AG09309 (cell line): ENCODE data around the gene AHCYL1.

ENCODE experiments used
- DNase-seq: peaks from one replicate; pipeline ENCODE4 v3.0.0-alpha.2; 2010; ENCODE audit warnings: low read depth
- H3K4me3 ChIP-seq: 2 replicates; pipeline ENCODE4 v1.5.1; 2011; ENCODE audit warnings: mild to moderate bottlenecking, low read depth, low read length, moderate library complexity; ENCODE audit not compliant: control insufficient read depth
- CTCF ChIP-seq: IDR thresholded peaks from 2 replicates; pipeline ENCODE4 v1.5.1; 2011; ENCODE audit warnings: mild to moderate bottlenecking, low read depth, low read length, inconsistent platforms; ENCODE audit not compliant: insufficient read depth, control insufficient read depth; ENCODE audit errors: missing control alignments

Gene AHCYL1

GRCh38 chr1:109959632-109959973 is 25.0 kb upstream of the AHCYL1 start:
- no peak for TF ChIP-seq CTCF
- H3K4me3 ChIP-seq = no peak overlapping the region
- DNase-seq = no peak

- H3K4me3 ChIP-seq = no peak overlapping the region
- peak; percentile 39 for DNase-seq
- no peak for TF ChIP-seq CTCF
Measured at GRCh38 chr1:109959974-109960744, 24.4 kb upstream of the AHCYL1 start.

GRCh38 chr1:109960745-109961094 is 23.8 kb upstream of the AHCYL1 start:
- H3K4me3 ChIP-seq = no peak overlapping the region
- no peak for DNase-seq
- no peak for TF ChIP-seq CTCF

- no peak overlapping the region for H3K4me3 ChIP-seq
- no peak for DNase-seq
- TF ChIP-seq CTCF = no peak
Measured at GRCh38 chr1:109963864-109964263, 20.7 kb upstream of the AHCYL1 start.

GRCh38 chr1:109969146-109969829 is 15.3 kb upstream of the AHCYL1 start:
- DNase-seq = peak; percentile 48
- no peak for TF ChIP-seq CTCF
- no peak overlapping the region for H3K4me3 ChIP-seq

- no peak for DNase-seq
- TF ChIP-seq CTCF = no peak
- H3K4me3 ChIP-seq = no peak overlapping the region
Measured at GRCh38 chr1:109969907-109970306, 14.7 kb upstream of the AHCYL1 start.

- DNase-seq = no peak
- no peak overlapping the region for H3K4me3 ChIP-seq
- TF ChIP-seq CTCF = no peak
Measured at GRCh38 chr1:109971559-109971958, 13.0 kb upstream of the AHCYL1 start.
